Mucosa of stomach (tissue), 1 donor: ENCODE data around the gene NTM.

ENCODE experiments used
- H3K27me3 ChIP-seq: one replicate; pipeline ENCODE4 v1.7.0; 2013; ENCODE audit warnings: mild to moderate bottlenecking, low read length; ENCODE audit not compliant: control insufficient read depth, insufficient read depth
- H3K36me3 ChIP-seq: one replicate; pipeline ENCODE4 v1.7.0; 2013; ENCODE audit warnings: low read length; ENCODE audit not compliant: control insufficient read depth, insufficient read depth
- H3K4me1 ChIP-seq: one replicate; pipeline ENCODE4 v1.7.0; 2013; ENCODE audit warnings: mild to moderate bottlenecking, low read length; ENCODE audit not compliant: control insufficient read depth, insufficient read depth
- H3K4me3 ChIP-seq: one replicate; pipeline ENCODE4 v1.7.0; 2013; ENCODE audit warnings: low read length
- H3K9ac ChIP-seq: one replicate; pipeline ENCODE4 v1.7.0; 2013; ENCODE audit warnings: mild to moderate bottlenecking, low read length, moderate library complexity
- H3K9me3 ChIP-seq: one replicate; pipeline ENCODE4 v1.7.0; 2013; ENCODE audit warnings: mild to moderate bottlenecking, low read length, moderate library complexity; ENCODE audit not compliant: control insufficient read depth
- donor health status: Pancreatic carcinoma.

NTM gene

DNA sequence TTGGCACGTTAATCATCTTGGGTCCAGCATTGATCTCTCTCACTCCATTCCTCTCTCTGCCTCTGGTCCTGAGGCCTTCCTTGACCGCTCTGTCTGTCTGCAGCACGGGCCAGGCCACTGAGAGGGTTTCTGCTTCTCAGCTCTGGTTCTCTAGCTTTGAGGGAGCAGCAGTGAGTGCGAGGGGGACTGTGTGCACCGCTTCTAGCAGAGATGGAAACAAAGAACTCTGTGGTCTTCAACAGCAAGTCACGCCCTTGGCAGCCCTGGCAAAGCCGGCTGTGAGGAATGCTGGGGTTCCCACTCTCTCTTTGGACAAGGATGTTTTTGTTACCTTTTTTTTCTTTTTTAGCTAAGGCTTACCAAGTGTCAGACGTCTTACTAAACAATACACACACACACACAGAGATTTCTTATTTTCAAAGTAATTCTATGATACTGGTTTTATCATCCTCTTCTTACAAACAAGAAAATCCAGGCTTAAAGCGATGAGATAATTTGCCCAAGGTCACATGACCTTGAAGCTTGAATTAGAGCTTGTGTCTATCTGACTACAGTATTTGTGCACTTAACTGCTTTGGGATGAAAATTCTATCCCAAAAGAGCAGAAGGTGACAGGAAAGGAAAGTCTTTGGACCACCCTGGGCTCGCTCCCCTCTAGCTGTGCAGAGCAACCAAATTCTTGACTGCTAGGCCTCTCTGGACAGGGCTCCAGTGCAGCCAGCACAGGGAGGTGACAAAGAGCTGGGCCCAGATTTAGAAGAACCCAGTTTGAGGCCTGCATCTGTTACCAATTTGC is 293.2 kb downstream of the NTM start:
- Histone ChIP-seq H3K36me3 (no peaks in the 10 kb centered on the region), H3K9ac (no peak overlapping the region), H3K9me3 (no peaks in the 10 kb centered on the region), H3K4me3 (no peak overlapping the region), H3K4me1 (no peaks in the 10 kb centered on the region), H3K27me3 (no peaks in the 10 kb centered on the region)

DNA sequence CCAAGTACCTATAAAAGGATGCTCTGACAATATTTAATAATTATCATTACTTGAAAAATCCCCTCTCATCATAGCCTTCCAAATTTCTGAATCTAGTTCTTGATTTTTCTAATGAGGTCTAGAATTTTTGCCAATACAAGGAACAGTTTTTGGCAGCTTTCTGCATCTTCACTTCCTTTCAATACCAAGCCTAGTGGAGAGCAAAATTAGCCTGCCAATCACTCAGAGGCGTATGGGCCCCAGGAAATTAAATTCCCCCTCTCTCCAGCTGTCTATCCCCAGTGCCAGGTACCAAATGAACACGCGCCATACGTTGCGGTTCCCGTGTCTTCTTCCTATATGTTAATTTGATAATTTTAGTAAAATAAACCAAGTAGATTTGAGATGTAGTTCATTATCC is 293.9 kb downstream of the NTM start:
- H3K4me3 ChIP-seq, result no peak overlapping the region
- no peaks in the 10 kb centered on the region for H3K9me3 ChIP-seq
- H3K4me1 ChIP-seq, result no peaks in the 10 kb centered on the region
- H3K27me3 ChIP-seq, result no peaks in the 10 kb centered on the region
- no peak overlapping the region for H3K9ac ChIP-seq
- no peaks in the 10 kb centered on the region for H3K36me3 ChIP-seq

DNA sequence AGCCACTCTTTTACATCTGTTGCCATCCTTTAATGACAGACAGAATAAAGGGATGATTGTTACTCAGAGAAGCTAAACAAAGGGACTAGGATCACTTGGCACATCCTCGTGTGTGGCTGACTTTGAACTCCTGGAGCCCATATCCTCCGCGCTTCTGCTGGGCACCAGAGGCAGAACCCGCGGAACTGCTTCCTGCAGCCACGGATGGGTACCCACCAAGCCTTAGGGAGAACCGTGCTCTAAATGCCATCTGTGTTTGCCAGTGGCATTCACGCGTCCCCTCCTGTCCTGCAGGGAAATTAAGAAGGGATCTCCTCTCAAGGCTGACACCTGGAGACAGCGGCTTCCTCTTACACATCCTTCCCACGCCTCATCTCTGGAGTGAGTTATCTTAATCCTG is 294.4 kb downstream of the NTM start:
- no peak overlapping the region for H3K4me3 ChIP-seq
- no peaks in the 10 kb centered on the region for H3K9me3 ChIP-seq
- H3K9ac ChIP-seq, result no peak overlapping the region
- no peaks in the 10 kb centered on the region for H3K36me3 ChIP-seq
- H3K4me1 ChIP-seq, result no peaks in the 10 kb centered on the region
- no peaks in the 10 kb centered on the region for H3K27me3 ChIP-seq

DNA sequence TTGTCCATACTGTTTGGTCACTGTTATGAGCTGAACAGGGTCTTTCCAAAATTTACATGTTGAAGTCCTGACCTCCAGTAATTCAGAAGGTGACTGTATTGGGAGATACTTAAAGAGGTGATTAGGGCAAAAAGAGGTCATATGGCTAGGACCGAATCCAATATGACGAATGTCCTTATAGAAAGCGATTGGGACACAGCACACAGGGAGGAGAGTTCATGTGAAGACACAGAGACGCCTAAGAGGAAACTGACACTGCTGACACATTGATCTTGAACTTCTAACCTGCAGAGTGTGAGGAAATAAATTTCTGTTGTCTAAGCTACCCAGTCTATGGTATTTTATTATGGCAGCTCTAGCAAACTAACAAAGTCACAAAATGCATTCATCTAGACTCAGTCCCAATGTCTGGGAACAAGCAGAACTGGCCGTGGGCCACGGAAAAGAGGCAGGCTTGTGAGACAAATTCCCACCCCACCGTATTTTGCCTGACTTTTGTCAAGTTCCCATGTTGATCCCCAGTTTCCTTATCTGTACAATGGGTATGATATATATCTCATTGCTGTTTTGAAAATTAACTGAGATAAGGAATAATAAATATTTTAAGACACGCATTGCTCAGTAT is 295.0 kb downstream of the NTM start:
- no peaks in the 10 kb centered on the region for H3K4me1 ChIP-seq
- no peaks in the 10 kb centered on the region for H3K9me3 ChIP-seq
- no peak overlapping the region for H3K9ac ChIP-seq

DNA sequence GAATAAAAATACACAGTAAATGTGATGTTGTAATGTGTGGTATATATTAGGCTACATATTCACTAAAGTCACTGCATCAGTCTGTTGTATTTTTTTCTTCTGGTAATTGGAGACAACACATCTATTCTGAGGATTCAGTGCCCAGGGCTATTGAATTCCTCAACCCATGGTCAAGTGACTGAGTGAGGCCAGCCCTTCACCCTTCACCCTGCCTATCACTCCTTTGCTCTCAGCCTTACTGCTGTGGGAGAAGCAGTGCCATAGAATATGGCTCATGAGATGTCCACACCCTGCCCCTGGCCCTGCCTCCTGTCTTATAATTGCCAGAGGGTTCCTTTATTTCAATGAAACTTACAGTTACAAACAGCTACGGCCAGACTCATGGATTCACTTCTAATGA is 295.6 kb downstream of the NTM start:
- Histone ChIP-seq H3K9me3 (no peaks in the 10 kb centered on the region), H3K4me3 (no peak overlapping the region), H3K4me1 (no peaks in the 10 kb centered on the region), H3K36me3 (no peaks in the 10 kb centered on the region), H3K27me3 (no peaks in the 10 kb centered on the region), H3K9ac (no peak overlapping the region)

More for the DNA sequence above, 295.0 kb downstream of the NTM start:
- Histone ChIP-seq H3K36me3 (no peaks in the 10 kb centered on the region), H3K4me3 (no peak overlapping the region), H3K27me3 (no peaks in the 10 kb centered on the region)

DNA sequence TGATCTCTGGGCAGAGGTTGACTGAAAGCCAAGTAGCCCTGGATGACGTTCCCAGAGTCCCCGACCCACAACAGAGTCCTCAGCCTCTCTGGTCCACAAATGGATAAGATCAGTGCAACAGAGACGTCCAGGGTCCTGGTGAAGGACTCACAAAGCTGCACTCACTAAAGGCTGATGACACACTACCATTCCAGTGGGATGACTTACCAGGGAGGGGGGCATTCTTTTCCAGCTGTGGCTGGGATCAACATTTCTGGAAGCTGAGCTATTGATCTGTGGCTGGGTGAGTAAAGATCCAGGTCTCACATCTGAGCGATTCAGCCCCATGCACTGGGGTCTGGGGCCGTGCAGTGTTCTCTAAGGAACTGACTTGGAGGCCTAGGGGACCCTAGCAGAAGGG is 296.2 kb downstream of the NTM start:
- Histone ChIP-seq H3K4me1 (no peaks in the 10 kb centered on the region), H3K4me3 (no peak overlapping the region), H3K9me3 (no peaks in the 10 kb centered on the region), H3K36me3 (no peaks in the 10 kb centered on the region), H3K9ac (no peak overlapping the region), H3K27me3 (no peaks in the 10 kb centered on the region)

DNA sequence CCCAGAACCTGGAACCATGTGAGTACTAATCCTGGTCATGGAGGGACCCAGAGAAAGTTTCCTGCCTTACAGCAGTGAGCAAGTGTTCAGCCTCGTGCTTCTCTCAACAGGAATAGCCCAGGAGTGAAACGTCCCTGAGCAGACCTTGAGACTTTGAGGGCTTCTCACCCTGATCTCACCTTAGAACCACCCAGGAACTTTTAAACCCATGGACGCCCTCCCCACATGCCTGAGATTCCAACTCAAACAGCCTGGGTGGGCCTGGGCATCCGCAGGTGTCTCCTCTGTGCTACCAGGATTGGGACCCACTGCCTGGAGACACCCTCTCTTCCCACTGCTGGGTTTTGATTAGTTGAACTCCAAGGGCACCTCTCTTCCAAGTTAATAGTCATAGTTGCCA is 297.2 kb downstream of the NTM start:
- Histone ChIP-seq H3K9ac (no peak overlapping the region), H3K9me3 (no peaks in the 10 kb centered on the region), H3K4me1 (no peaks in the 10 kb centered on the region), H3K4me3 (no peak overlapping the region), H3K27me3 (no peaks in the 10 kb centered on the region), H3K36me3 (no peaks in the 10 kb centered on the region)

DNA sequence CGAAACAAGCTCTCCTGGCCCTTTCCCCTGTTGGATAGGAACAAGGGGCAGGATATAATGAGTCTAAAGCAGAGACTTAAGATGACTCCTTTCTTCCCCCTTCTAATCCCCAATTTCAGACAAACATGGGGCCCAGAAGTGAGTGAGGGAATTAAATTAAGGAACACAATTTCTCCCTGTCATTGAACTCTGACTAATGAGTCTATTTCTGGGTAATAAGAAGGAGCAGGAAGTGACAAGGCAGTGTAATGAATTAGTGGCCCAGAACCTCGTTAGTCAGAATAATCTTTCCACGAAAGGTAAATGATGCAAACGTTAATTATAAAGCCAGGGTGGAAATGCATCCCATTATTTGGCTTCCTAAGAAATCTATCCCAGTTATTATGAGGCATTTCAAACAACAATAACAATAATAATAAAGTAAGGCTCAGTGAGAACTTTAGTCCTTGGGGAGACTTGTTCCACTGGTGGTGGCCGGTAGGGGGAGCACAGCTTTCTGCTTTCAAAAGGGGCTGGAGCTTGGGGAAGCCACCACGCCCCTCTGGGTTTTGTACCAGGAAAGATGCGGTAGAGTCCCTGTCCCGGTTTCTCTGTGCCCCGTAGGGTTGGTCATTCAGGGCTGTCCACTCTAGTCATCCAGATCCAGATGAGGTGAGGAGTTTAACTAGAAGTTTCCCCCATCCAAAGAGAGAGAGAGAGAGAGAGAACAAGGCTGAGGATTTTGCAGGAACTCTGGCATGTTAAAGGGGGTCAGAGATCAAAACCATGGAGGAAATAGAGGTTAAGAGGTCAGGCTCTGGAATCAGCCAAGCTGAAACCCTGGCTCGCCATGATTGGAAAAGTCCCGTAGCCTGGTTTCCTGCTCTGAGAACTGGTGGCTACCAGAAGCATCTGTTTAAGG is 298.3 kb downstream of the NTM start:
- Histone ChIP-seq H3K27me3 (no peaks in the 10 kb centered on the region), H3K36me3 (no peaks in the 10 kb centered on the region), H3K9me3 (no peaks in the 10 kb centered on the region), H3K4me1 (no peaks in the 10 kb centered on the region), H3K4me3 (no peak overlapping the region), H3K9ac (no peak overlapping the region)

GRCh38 chr11:131669401-131669780 is 299.0 kb downstream of the NTM start:
- no peaks in the 10 kb centered on the region for H3K36me3 ChIP-seq
- H3K9ac ChIP-seq, result no peak overlapping the region
- H3K27me3 ChIP-seq, result no peaks in the 10 kb centered on the region
- no peaks in the 10 kb centered on the region for H3K4me1 ChIP-seq
- no peak overlapping the region for H3K4me3 ChIP-seq
- no peaks in the 10 kb centered on the region for H3K9me3 ChIP-seq

DNA sequence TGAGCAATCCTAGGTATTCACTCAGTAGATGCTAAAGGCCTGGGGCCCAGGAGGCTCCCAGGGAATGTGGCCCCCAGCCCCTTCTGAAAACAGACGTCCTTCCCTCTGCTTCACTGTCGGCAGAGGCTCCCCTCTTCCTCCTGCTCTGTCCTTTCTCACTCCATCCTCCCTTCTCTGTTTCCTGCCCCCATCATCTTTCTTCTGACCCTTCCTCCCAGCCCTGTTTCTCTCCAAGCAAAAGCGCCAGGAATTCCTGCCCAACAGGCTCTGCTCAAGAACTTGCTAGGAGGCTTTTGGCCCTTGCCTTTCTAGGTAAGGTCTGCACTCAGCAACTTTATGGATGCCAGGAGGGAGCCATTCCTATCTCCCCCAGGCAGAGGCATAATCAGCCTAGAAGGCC is 300.5 kb downstream of the NTM start:
- Histone ChIP-seq H3K27me3 (no peaks in the 10 kb centered on the region), H3K4me1 (no peaks in the 10 kb centered on the region), H3K9me3 (no peaks in the 10 kb centered on the region), H3K4me3 (no peak overlapping the region), H3K36me3 (no peaks in the 10 kb centered on the region), H3K9ac (no peak overlapping the region)

GRCh38 chr11:131671320-131671719 is 300.9 kb downstream of the NTM start:
- Histone ChIP-seq H3K27me3 (no peaks in the 10 kb centered on the region), H3K9me3 (no peaks in the 10 kb centered on the region), H3K4me1 (no peaks in the 10 kb centered on the region), H3K4me3 (no peak overlapping the region), H3K36me3 (no peaks in the 10 kb centered on the region), H3K9ac (no peak overlapping the region)

- no peaks in the 10 kb centered on the region for H3K27me3 ChIP-seq
- H3K9me3 ChIP-seq, result no peaks in the 10 kb centered on the region
- H3K9ac ChIP-seq, result no peak overlapping the region
- H3K36me3 ChIP-seq, result no peaks in the 10 kb centered on the region
- no peak overlapping the region for H3K4me3 ChIP-seq
- no peaks in the 10 kb centered on the region for H3K4me1 ChIP-seq
These were observed 301.3 kb downstream of the NTM start for GRCh38 chr11:131671734-131672133.
